Body of pancreas (tissue), 4 donors: ENCODE results near the gene LIPC.

Experiments
- POLR2A ChIP-seq, 3 donors: fragments of 450-650 bp; IDR thresholded peaks; one replicate each; pipeline ENCODE4 v1.6.1; 2016; ENCODE audit warnings: antibody characterized with exemption in 3 of 3, mild to moderate bottlenecking in 2 of 3
- TF ChIP-seq, protein P1 (sequence below), 7 experiments: fragments of 450-650 bp in 4 of 7; fragments of 200-600 bp in 3 of 7; sonication (generic) in 3 of 7; IDR thresholded peaks; one replicate each; pipeline ENCODE4 v1.5.1; 2016 to 2019; ENCODE audit warnings: antibody characterized with exemption in 7 of 7

DNA sequence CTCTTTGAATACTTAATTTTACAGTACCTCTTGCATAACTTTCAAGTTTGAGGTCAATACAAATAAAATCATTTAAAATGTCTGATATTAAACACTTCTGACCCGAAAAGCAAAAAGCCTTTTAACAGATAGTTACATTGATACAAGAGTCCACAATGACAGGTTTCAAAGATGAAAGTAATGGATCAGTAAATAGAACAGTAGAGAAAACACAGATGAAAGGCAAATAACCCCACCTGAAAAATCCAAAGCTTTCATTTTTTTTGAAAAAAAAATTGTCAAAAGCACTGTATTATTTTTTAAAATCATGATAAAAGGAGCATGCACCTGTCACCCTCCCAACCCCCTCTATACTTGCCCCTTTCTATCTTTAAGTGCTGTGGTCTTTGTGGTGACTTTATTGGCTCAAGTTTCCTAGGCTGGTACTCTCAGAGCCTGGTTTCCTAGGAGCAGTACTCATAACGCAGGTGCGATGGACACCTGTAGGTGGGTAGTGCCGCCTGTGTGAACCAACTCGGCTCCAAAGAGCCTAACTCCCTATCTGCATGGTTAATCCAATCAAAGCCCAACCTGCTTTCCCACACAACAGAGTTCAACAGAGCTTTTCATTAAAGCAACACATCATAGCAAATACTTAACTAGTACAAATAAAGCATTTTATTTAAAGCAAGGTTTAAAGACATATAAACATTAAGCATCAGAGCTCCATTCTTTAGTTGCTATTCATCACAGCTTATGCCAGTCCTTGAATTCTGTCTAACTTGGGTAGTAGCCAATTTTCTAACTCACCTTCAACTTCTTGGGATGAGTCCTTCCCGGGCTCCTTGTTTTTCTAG, 32.2 kb downstream of the LIPC start:
- TF ChIP-seq, protein P1, sequence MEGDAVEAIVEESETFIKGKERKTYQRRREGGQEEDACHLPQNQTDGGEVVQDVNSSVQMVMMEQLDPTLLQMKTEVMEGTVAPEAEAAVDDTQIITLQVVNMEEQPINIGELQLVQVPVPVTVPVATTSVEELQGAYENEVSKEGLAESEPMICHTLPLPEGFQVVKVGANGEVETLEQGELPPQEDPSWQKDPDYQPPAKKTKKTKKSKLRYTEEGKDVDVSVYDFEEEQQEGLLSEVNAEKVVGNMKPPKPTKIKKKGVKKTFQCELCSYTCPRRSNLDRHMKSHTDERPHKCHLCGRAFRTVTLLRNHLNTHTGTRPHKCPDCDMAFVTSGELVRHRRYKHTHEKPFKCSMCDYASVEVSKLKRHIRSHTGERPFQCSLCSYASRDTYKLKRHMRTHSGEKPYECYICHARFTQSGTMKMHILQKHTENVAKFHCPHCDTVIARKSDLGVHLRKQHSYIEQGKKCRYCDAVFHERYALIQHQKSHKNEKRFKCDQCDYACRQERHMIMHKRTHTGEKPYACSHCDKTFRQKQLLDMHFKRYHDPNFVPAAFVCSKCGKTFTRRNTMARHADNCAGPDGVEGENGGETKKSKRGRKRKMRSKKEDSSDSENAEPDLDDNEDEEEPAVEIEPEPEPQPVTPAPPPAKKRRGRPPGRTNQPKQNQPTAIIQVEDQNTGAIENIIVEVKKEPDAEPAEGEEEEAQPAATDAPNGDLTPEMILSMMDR (IDR thresholded peaks at IDR 0.05): no peak
- TF ChIP-seq POLR2A (IDR thresholded peaks at IDR 0.05): no peak
